ENCODE results near the gene LRRFIP1.

The LRRFIP1 gene

DNA sequence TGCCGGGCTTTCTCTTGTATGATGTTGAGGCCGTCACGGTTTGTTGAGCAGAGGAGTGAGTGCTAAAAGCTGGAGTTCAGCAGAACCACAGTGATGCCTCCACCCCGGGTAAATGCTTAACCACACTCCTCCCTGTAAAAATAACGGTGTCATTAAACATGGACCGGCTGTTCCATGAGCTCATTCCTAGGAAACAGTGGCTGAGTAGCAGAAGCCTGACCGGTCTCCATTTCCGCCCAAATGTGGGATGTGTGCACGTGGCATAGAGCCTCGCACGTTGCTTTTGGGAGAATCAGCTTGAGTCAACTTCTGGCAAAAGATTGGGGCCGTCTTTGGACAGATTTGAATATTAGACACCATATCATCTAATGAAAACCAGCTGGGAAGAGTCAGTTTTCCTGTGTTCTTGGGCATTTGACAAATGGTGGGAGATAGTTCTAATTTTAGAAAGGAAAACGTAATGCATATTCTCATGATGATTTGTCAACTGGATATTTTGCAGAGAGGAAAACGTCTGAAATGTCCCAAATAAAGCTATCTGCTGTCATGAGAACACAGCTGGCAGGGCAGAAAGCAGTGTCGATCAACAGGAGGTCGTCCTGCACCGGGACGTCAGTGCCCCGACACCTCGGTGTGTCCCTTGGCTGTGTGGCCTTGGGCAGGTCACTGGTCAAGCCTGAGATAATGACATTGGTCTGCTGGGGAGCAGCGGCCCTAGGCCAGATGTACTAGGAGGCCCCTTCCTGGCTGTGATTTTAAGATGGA is 42.4 kb downstream of the LRRFIP1 start:
- no peaks in the 10 kb centered on the region for H3K36me3 ChIP-seq (ENCODE audit: control insufficient read depth, insufficient read depth, low read length)
- H3K4me3 ChIP-seq (ENCODE audit: low read depth, low read length), result no peak overlapping the region
- H3K4me2 ChIP-seq (ENCODE audit: low read length), result peak overlapping the region; percentile 15
- H3K79me2 ChIP-seq, result peaks cover 31% of the 10 kb centered on the region
- no peak overlapping the region for H3K9ac ChIP-seq
- H2AFZ ChIP-seq, result no peak overlapping the region
- TF ChIP-seq, protein P1, sequence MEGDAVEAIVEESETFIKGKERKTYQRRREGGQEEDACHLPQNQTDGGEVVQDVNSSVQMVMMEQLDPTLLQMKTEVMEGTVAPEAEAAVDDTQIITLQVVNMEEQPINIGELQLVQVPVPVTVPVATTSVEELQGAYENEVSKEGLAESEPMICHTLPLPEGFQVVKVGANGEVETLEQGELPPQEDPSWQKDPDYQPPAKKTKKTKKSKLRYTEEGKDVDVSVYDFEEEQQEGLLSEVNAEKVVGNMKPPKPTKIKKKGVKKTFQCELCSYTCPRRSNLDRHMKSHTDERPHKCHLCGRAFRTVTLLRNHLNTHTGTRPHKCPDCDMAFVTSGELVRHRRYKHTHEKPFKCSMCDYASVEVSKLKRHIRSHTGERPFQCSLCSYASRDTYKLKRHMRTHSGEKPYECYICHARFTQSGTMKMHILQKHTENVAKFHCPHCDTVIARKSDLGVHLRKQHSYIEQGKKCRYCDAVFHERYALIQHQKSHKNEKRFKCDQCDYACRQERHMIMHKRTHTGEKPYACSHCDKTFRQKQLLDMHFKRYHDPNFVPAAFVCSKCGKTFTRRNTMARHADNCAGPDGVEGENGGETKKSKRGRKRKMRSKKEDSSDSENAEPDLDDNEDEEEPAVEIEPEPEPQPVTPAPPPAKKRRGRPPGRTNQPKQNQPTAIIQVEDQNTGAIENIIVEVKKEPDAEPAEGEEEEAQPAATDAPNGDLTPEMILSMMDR (IDR thresholded peaks at IDR 0.05), result no peak
- H3K27me3 ChIP-seq (ENCODE audit: control insufficient read depth, insufficient read depth, low read length), result no peaks in the 10 kb centered on the region
- peak overlapping the region; percentile 29 for H3K27ac ChIP-seq
- H3K4me1 ChIP-seq, result peaks cover 6% of the 10 kb centered on the region
- H3K9me3 ChIP-seq (ENCODE audit: control insufficient read depth, low read length), result no peaks in the 10 kb centered on the region

DNA sequence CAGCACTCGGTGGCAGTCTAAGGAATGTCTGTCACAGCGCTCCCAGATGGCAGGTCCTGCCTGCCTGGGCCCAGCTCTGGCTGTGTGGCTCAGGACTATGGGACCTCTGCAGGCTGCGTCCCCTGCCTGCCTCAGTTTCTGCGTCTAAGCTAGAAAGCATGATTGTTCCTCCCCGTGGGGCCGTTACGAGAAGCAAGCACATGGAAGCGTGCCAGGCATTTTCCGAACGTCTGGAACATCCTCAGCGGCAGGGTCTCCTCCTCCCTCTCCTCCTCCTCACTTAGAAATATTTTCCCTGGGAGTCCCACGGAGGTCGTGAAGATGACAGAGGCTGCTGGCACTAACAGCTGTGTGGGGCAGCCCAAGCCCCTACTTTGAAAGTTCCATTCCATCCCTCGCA is 43.3 kb downstream of the LRRFIP1 start:
- H3K27ac ChIP-seq, result peak overlapping the region; percentile 29
- TF ChIP-seq, protein P1 (IDR thresholded peaks at IDR 0.05), result no peak
- peaks cover 12% of the 10 kb centered on the region for H3K4me1 ChIP-seq

DNA sequence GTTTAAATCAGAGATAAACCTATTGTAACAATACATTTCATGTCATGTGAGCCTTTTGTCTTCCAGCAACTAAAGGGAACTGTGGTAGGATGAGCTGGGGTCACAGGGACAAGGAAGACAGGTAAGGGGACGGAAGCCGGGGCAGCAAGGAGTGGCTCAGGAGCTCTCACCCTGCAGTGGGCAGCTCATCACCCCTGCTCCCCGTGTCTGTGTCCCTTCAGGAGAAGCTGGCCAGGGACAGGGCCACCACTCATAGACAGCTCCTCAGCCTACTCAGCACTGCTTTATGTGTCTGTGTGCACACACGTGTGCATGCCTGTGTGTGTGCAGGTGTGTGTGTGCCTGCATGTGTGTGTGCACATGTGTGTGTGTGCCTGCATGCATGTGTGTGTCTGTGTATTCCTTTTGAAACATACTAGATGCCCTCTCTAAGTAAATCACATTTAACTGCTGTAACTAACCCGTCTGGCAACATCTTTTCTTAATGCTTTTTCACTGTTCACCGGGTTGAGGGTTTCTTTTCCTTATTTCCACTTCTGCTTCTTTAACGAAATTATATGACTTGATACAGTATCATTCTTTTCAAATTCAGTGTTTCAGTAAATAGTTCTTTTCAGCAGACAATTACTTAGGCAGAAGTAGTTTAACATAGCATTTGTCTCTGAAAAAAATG is 44.2 kb downstream of the LRRFIP1 start:
- Histone ChIP-seq H3K36me3 (ENCODE audit: control insufficient read depth, insufficient read depth, low read length) (no peaks in the 10 kb centered on the region), H3K4me2 (ENCODE audit: low read length) (no peak overlapping the region), H3K4me1 (peaks cover 8% of the 10 kb centered on the region), H2AFZ (no peak overlapping the region), H3K9ac (no peak overlapping the region), H3K27ac (no peak overlapping the region), H3K79me2 (peaks cover 34% of the 10 kb centered on the region), H3K9me3 (ENCODE audit: control insufficient read depth, low read length) (no peaks in the 10 kb centered on the region), H3K4me3 (ENCODE audit: low read depth, low read length) (no peak overlapping the region), H3K27me3 (ENCODE audit: control insufficient read depth, insufficient read depth, low read length) (no peaks in the 10 kb centered on the region)
- TF ChIP-seq, protein P1 (IDR thresholded peaks at IDR 0.05), result no peak

More for the DNA sequence above, 43.3 kb downstream of the LRRFIP1 start:
- no peak overlapping the region for H3K4me3 ChIP-seq (ENCODE audit: low read depth, low read length)
- H2AFZ ChIP-seq, result no peak overlapping the region
- no peak overlapping the region for H3K4me2 ChIP-seq (ENCODE audit: low read length)
- H3K9me3 ChIP-seq (ENCODE audit: control insufficient read depth, low read length), result no peaks in the 10 kb centered on the region
- peaks cover 34% of the 10 kb centered on the region for H3K79me2 ChIP-seq
- H3K36me3 ChIP-seq (ENCODE audit: control insufficient read depth, insufficient read depth, low read length), result no peaks in the 10 kb centered on the region
- no peaks in the 10 kb centered on the region for H3K27me3 ChIP-seq (ENCODE audit: control insufficient read depth, insufficient read depth, low read length)
- H3K9ac ChIP-seq, result no peak overlapping the region

DNA sequence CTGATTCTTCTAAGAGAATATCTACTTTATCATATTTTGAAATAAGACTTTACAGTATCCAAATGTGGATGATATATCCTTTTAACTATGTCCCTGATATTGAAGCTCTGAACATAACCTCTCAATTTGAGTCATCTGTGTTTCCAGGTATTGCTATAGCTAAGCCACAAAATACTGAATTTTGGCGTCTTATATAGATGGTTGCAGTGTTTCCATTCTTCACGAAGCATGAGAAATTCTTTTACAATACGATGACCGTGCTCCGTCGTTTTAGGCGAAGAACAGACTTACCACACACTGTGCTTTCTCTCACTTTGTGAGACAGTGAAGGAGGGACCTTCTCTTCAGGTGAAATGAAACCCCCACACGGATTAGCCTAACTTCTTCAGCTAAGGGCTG is 45.3 kb downstream of the LRRFIP1 start:
- H3K79me2 ChIP-seq, result peaks cover 39% of the 10 kb centered on the region
- H3K4me3 ChIP-seq (ENCODE audit: low read depth, low read length), result no peak overlapping the region
- H3K4me2 ChIP-seq (ENCODE audit: low read length), result no peak overlapping the region
- H3K27ac ChIP-seq, result peak overlapping the region; percentile 46
- no peaks in the 10 kb centered on the region for H3K27me3 ChIP-seq (ENCODE audit: control insufficient read depth, insufficient read depth, low read length)
- no peaks in the 10 kb centered on the region for H3K36me3 ChIP-seq (ENCODE audit: control insufficient read depth, insufficient read depth, low read length)
- no peak overlapping the region for H3K9ac ChIP-seq
- H3K9me3 ChIP-seq (ENCODE audit: control insufficient read depth, low read length), result no peaks in the 10 kb centered on the region
- peaks cover 8% of the 10 kb centered on the region for H3K4me1 ChIP-seq
- TF ChIP-seq, protein P1 (IDR thresholded peaks at IDR 0.05), result no peak
- H2AFZ ChIP-seq, result no peak overlapping the region

Data from parathyroid adenoma (tissue), 2 donors.